A549 (cell line): ENCODE results near the gene HHLA2. TPM values are rescaled to one million over a fixed set of nuclear protein-coding genes. Genes with fewer than 3 reads are reported as not detected.

Experiments used
- ATAC-seq, 2 experiments: fragments of 200-7000 bp in 1 of 2; fragments of >200 bp in 1 of 2; cut with Nextera tagmentation in 1 of 2; cut with Tn5 transposase in 1 of 2; 3 replicates each; pipeline versions ENCODE4 v1.8.0 to v1.9.1; 2018 to 2020; ENCODE audit warnings: mild to moderate bottlenecking in 1 of 2, moderate library complexity in 1 of 2
- CTCF ChIA-PET: fragments of 300-600 bp; sonication (Branson Sonifier 250); formaldehyde crosslinking; extraction: SDS; loops from one replicate; lab custom pipeline; 2021; ENCODE audit warnings: antibody characterized with exemption, inconsistent platforms; lab: Yijun Ruan, JAX
- POLR2A ChIA-PET: fragments of 350-600 bp; formaldehyde crosslinking; extraction: SDS; loops from one replicate; lab custom pipeline; 2021; ENCODE audit warnings: antibody characterized with exemption, inconsistent platforms; lab: Yijun Ruan, JAX
- DNase-seq, 2 experiments: peaks; one replicate each; pipeline versions ENCODE4 v3.0.0 to v3.0.0-alpha.2; 2011 to 2016; ENCODE audit warnings: low read depth in 1 of 2, low spot score in 1 of 2
- FAIRE-seq: peaks from 2 replicates; lab custom pipeline; 2011; peaks lifted over from hg19 to GRCh38; lab: Jason Lieb, UNC
- H3K27ac ChIP-seq, 2 experiments: fragments of >200 bp; sonication (Bioruptor Twin); formaldehyde crosslinking; 3 replicates each; pipeline ENCODE4 v1.5.1; 2016 to 2017
- H3K4me1 ChIP-seq: fragments of >200 bp; sonication (Bioruptor Twin); formaldehyde crosslinking; 3 replicates; pipeline ENCODE4 v1.6.1; 2016
- H3K4me2 ChIP-seq: fragments of >200 bp; sonication (Bioruptor Twin); formaldehyde crosslinking; 3 replicates; pipeline ENCODE4 v1.6.1; 2016
- H3K4me3 ChIP-seq: fragments of >200 bp; sonication (Bioruptor Twin); formaldehyde crosslinking; 3 replicates; pipeline ENCODE4 v1.5.1; 2016
- H3K9me3 ChIP-seq: fragments of >200 bp; sonication (Bioruptor Twin); formaldehyde crosslinking; 3 replicates; pipeline ENCODE4 v1.6.1; 2016
- BHLHE40 ChIP-seq: IDR thresholded peaks from 2 replicates; pipeline ENCODE4 v1.6.1; 2012; ENCODE audit warnings: low read depth, low read length, inconsistent platforms
- CBX2 ChIP-seq: fragments of 200-600 bp; sonication (generic); IDR thresholded peaks from 2 replicates; pipeline ENCODE4 v1.6.1; 2016; ENCODE audit warnings: low read depth, mild to moderate bottlenecking, borderline replicate concordance
- CEBPB ChIP-seq, 2 experiments: fragments of >200 bp in 1 of 2; sonication (Bioruptor Twin) in 1 of 2; formaldehyde crosslinking in 1 of 2; IDR thresholded peaks; 2 replicates each; pipeline ENCODE4 v1.6.1; 2012 to 2016
- ESRRA ChIP-seq: fragments of 150-350 bp; IDR thresholded peaks from 2 replicates; pipeline ENCODE4 v1.6.1; 2014; ENCODE audit warnings: mild to moderate bottlenecking, low read length, borderline replicate concordance
- HDAC2 ChIP-seq: fragments of 200-600 bp; sonication (generic); IDR thresholded peaks from 2 replicates; pipeline ENCODE4 v1.6.1; 2016
- HEYL ChIP-seq: fragments of 250-450 bp; sonication (Bioruptor Pico); IDR thresholded peaks from 2 replicates; pipeline ENCODE4 v1.8.0; 2021; ENCODE audit warnings: mild to moderate bottlenecking, moderate library complexity
- HOXB13 ChIP-seq: fragments of 250-450 bp; sonication (Bioruptor Pico); IDR thresholded peaks from 2 replicates; pipeline ENCODE4 v1.5.0; 2020; ENCODE audit warnings: low read depth, mild to moderate bottlenecking, moderate library complexity
- HOXB5 ChIP-seq: fragments of 250-450 bp; sonication (Bioruptor Pico); IDR thresholded peaks from 2 replicates; pipeline ENCODE4 v1.5.0; 2020; ENCODE audit warnings: mild to moderate bottlenecking, moderate library complexity
- JUNB ChIP-seq: fragments of >200 bp; sonication (Bioruptor Twin); formaldehyde crosslinking; IDR thresholded peaks from 2 replicates; pipeline ENCODE4 v1.6.1; 2016
- MAFK ChIP-seq: fragments of 450-650 bp; IDR thresholded peaks from 2 replicates; pipeline ENCODE4 v1.6.1; 2014; ENCODE audit not compliant: partially characterized antibody
- NFE2L2 ChIP-seq: fragments of 150-350 bp; conservative IDR thresholded peaks from 2 replicates; pipeline ENCODE4 v1.6.1; 2014; ENCODE audit warnings: low read length
- NR3C1 ChIP-seq: fragments of >200 bp; sonication (Bioruptor Twin); formaldehyde crosslinking; IDR thresholded peaks from 3 replicates; pipeline ENCODE4 v1.6.1; 2017
- POLR2AphosphoS2 ChIP-seq: conservative IDR thresholded peaks from 2 replicates; pipeline ENCODE4 v1.6.1; 2012; ENCODE audit warnings: low read length, improper control_type of control experiment, inconsistent platforms
- RAD21 ChIP-seq, 2 experiments: fragments of >200 bp in 1 of 2; sonication (Bioruptor Twin) in 1 of 2; formaldehyde crosslinking in 1 of 2; IDR thresholded peaks in 1 of 2; conservative IDR thresholded peaks in 1 of 2; 2 replicates in 1 of 2; 3 replicates in 1 of 2; pipeline ENCODE4 v1.6.1; 2012 to 2018; ENCODE audit warnings: inconsistent platforms in 1 of 2
- RARB ChIP-seq: fragments of 250-450 bp; sonication (Bioruptor Pico); IDR thresholded peaks from 2 replicates; pipeline ENCODE4 v1.8.0; 2021; ENCODE audit warnings: mild to moderate bottlenecking, moderate library complexity
- RNF2 ChIP-seq: fragments of 200-600 bp; sonication (generic); IDR thresholded peaks from 2 replicates; pipeline ENCODE4 v1.6.1; 2016; ENCODE audit warnings: low read depth, mild to moderate bottlenecking, antibody characterized with exemption, moderate library complexity, borderline replicate concordance
- SMC3 ChIP-seq: fragments of >200 bp; sonication (Bioruptor Twin); formaldehyde crosslinking; IDR thresholded peaks from 3 replicates; pipeline ENCODE4 v1.6.1; 2018; ENCODE audit warnings: inconsistent platforms
- SREBF2 ChIP-seq: fragments of 450-650 bp; IDR thresholded peaks from 2 replicates; pipeline ENCODE4 v1.6.1; 2014; ENCODE audit warnings: mild to moderate bottlenecking, moderate library complexity
- TFCP2L1 ChIP-seq: fragments of 250-450 bp; sonication (Bioruptor Pico); IDR thresholded peaks from 2 replicates; pipeline ENCODE4 v1.5.0; 2021; ENCODE audit warnings: mild to moderate bottlenecking
- TP53 ChIP-seq: fragments of 250-450 bp; sonication (Bioruptor Pico); IDR thresholded peaks from 2 replicates; pipeline ENCODE4 v1.5.0; 2021; ENCODE audit warnings: mild to moderate bottlenecking, moderate library complexity
- ZC3H11A ChIP-seq: fragments of 450-650 bp; IDR thresholded peaks from 2 replicates; pipeline ENCODE4 v1.6.1; 2014; ENCODE audit warnings: antibody characterized with exemption, mild to moderate bottlenecking
- ZSCAN20 ChIP-seq: fragments of 250-450 bp; sonication (Bioruptor Pico); IDR thresholded peaks from 2 replicates; pipeline ENCODE4 v1.8.0; 2022; ENCODE audit warnings: mild to moderate bottlenecking, moderate library complexity
- WGBS: methylation state at CpG from one replicate; pipeline ENCODE4 v1.1.6; 2017; ENCODE audit errors: missing lambda C conversion rate; 5-methylcytosine and 5-hydroxymethylcytosine counted together
- polyA plus RNA-seq, 4 experiments: library from polyadenylated mRNA; depleted of rRNA in 3 of 4; stranded (reverse); fragments of >200 nt; fragmentation: RNase III in 1 of 4; extraction: RNeasy Plus Mini Kit Qiagen cat#74134 plus additional on column Dnase treatment in 1 of 4; gene quantifications; 2 replicates in 3 of 4; 3 replicates in 1 of 4; pipeline ENCODE4 v1.2.3, GENCODE V29; 2011 to 2017
- TF ChIP-seq, protein P1 (sequence below): fragments of >200 bp; sonication (Bioruptor Twin); formaldehyde crosslinking; IDR thresholded peaks from 3 replicates; pipeline ENCODE4 v1.5.1; 2016
- TF ChIP-seq, protein P2 (sequence below): fragments of 450-650 bp; IDR thresholded peaks from 2 replicates; pipeline ENCODE4 v1.6.1; 2014; ENCODE audit warnings: antibody characterized with exemption
- TF ChIP-seq, protein P3 (sequence below): fragments of >200 bp; sonication (Bioruptor Twin); formaldehyde crosslinking; IDR thresholded peaks from 2 replicates; pipeline ENCODE4 v1.6.1; 2016
- TF ChIP-seq, protein P4 (sequence below): fragments of 250-450 bp; sonication (Bioruptor Pico); IDR thresholded peaks from 2 replicates; pipeline ENCODE4 v1.5.0; 2020; ENCODE audit warnings: low read depth, mild to moderate bottlenecking, moderate library complexity
- TF ChIP-seq, protein P5 (sequence below): fragments of 150-350 bp; IDR thresholded peaks from 2 replicates; pipeline ENCODE4 v1.6.1; 2014; ENCODE audit warnings: low read depth, mild to moderate bottlenecking, low read length

Gene HHLA2
- polyA plus RNA-seq, 2 of the 4 experiments (the other 2 are of a cell fraction) = 0.08 to 0.48 TPM

DNA sequence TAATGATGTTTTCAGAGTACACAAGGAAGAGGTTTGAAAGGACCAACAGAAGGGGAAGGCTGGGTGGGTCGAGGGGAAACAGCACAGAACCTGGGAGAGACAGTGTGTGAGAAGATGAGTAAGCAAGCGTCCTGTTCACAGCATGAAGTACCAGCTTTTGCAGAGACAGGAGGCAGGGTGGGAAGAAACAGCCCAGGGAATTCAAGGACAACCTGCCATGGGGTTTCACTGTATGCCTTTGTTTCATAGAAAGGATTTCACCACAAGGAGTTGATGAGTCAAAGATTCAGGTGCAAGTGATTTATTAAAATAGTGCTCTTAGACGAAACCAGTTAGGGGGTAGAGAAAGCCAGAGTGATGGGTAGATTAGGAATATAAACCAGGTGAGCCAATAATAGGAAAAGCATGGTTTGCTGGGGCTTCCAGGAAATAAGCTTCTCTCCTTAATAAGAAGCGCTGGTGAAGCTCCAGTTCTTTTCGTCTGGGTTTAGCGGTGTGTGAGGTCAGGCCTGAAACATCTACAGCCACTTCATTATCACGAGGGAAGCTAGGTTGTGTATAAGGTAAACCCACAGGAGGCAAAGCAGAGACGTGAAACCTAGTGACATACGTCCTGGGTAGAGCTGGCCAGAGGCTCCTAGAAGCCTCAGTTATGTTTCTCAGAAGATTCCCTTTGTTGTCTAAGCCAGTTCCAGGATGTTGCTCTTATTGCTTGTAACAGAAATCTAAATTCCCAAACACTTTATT lies 3.9 kb downstream of the HHLA2 start:
- no peak overlapping the region for H3K27ac ChIP-seq
- H3K4me2 ChIP-seq = no peak overlapping the region
- H3K9me3 ChIP-seq = no peaks in the 10 kb centered on the region
- ATAC-seq = no peak
- WGBS = 61% methylated on average over 9 of the region's 9 CpGs
- FAIRE-seq = no peak
- POLR2A ChIA-PET = no interaction called here
- CTCF ChIA-PET = interaction anchor here (0.6 kb wide), 1 partner anchor 131 kb away, joined by 3 read pairs; no protein-coding TSS in a partner anchor
- H3K4me3 ChIP-seq = no peak overlapping the region
- TF ChIP-seq SMC3 (no peak), RARB (CRISPR knock-in tag) (no peak), RNF2 (no peak), ZC3H11A (no peak), MAFK (no peak), POLR2AphosphoS2 (no peak), NR3C1 (no peak), TP53 (CRISPR knock-in tag) (no peak), ZSCAN20 (CRISPR knock-in tag) (no peak), HDAC2 (no peak), HEYL (CRISPR knock-in tag) (no peak), TFCP2L1 (no peak)
- TF ChIP-seq, protein P1, sequence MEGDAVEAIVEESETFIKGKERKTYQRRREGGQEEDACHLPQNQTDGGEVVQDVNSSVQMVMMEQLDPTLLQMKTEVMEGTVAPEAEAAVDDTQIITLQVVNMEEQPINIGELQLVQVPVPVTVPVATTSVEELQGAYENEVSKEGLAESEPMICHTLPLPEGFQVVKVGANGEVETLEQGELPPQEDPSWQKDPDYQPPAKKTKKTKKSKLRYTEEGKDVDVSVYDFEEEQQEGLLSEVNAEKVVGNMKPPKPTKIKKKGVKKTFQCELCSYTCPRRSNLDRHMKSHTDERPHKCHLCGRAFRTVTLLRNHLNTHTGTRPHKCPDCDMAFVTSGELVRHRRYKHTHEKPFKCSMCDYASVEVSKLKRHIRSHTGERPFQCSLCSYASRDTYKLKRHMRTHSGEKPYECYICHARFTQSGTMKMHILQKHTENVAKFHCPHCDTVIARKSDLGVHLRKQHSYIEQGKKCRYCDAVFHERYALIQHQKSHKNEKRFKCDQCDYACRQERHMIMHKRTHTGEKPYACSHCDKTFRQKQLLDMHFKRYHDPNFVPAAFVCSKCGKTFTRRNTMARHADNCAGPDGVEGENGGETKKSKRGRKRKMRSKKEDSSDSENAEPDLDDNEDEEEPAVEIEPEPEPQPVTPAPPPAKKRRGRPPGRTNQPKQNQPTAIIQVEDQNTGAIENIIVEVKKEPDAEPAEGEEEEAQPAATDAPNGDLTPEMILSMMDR = no peak
- peaks cover 11% of the 10 kb centered on the region; the same call in 1 of the 3 replicates for H3K4me1 ChIP-seq
- no peak for DNase-seq

DNA sequence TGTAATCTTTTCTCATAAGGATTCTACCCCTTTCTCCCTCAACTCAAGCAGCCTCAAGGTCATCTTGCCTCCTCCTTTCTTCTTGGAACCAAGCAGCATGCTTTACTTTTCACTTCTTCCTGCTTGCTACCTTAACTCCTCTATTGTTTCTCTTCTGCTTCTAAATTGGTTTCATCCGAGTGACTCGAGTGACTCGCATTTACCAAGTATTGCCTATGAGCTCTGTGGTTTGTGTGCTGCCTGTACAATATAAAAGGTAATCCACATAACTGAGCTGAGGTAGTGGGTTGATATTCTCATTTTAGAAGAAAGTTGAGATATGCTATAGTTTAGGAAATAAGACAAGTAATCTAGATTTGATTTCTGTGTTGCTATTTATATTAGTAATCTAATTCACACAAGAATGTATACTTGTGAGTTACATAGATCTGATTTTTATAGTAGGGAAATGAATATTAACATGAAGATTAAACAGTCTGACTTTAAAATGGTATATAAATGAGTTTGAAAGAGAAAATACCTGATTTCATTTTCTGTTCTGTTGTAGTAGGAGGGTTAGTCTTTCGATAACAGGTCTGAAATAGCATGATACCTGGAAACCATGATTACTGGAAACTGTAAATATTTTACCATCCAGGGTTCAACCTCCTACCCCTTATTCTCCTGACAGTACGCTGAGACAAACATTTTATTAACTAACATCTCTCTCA lies 5.5 kb downstream of the HHLA2 start:
- POLR2A ChIA-PET = no interaction called here
- no peaks in the 10 kb centered on the region for H3K9me3 ChIP-seq
- TF ChIP-seq BHLHE40 (no peak), CEBPB (IDR thresholded peaks at IDR 0.05) (no peak), TP53 (CRISPR knock-in tag) (no peak), MAFK (no peak), HOXB13 (CRISPR knock-in tag) (no peak), NFE2L2 (no peak), SREBF2 (no peak), POLR2AphosphoS2 (no peak), ZSCAN20 (CRISPR knock-in tag) (no peak), HOXB5 (CRISPR knock-in tag) (no peak), ESRRA (no peak), CBX2 (no peak), RAD21 (conservative IDR thresholded peaks at IDR 0.05 in 1 of 2, IDR thresholded peaks at IDR 0.05 in 1 of 2) (no peak), RARB (CRISPR knock-in tag) (no peak), JUNB (no peak)
- TF ChIP-seq, protein P2, sequence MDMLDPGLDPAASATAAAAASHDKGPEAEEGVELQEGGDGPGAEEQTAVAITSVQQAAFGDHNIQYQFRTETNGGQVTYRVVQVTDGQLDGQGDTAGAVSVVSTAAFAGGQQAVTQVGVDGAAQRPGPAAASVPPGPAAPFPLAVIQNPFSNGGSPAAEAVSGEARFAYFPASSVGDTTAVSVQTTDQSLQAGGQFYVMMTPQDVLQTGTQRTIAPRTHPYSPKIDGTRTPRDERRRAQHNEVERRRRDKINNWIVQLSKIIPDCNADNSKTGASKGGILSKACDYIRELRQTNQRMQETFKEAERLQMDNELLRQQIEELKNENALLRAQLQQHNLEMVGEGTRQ = no peak
- TF ChIP-seq, protein P3, sequence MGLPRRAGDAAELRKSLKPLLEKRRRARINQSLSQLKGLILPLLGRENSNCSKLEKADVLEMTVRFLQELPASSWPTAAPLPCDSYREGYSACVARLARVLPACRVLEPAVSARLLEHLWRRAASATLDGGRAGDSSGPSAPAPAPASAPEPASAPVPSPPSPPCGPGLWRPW = no peak
- TF ChIP-seq, protein P4, sequence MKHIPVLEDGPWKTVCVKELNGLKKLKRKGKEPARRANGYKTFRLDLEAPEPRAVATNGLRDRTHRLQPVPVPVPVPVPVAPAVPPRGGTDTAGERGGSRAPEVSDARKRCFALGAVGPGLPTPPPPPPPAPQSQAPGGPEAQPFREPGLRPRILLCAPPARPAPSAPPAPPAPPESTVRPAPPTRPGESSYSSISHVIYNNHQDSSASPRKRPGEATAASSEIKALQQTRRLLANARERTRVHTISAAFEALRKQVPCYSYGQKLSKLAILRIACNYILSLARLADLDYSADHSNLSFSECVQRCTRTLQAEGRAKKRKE (CRISPR knock-in tag) = no peak
- TF ChIP-seq, protein P5, sequence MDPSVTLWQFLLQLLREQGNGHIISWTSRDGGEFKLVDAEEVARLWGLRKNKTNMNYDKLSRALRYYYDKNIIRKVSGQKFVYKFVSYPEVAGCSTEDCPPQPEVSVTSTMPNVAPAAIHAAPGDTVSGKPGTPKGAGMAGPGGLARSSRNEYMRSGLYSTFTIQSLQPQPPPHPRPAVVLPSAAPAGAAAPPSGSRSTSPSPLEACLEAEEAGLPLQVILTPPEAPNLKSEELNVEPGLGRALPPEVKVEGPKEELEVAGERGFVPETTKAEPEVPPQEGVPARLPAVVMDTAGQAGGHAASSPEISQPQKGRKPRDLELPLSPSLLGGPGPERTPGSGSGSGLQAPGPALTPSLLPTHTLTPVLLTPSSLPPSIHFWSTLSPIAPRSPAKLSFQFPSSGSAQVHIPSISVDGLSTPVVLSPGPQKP = no peak
- TF ChIP-seq, protein P1 = no peak
- TF ChIP-seq, all 56 proteins: peak for 0
- H3K4me1 ChIP-seq = no peaks in the 10 kb centered on the region
- FAIRE-seq (no peak), DNase-seq (no peak), ATAC-seq (no peak)
- CTCF ChIA-PET = no interaction called here
- 74% methylated on average over 5 of the region's 5 CpGs for WGBS
- no peak overlapping the region for H3K4me2 ChIP-seq
- H3K27ac ChIP-seq = no peak overlapping the region
- H3K4me3 ChIP-seq = no peak overlapping the region
